ENCODE results near the gene LCN10.

LCN10 gene

DNA sequence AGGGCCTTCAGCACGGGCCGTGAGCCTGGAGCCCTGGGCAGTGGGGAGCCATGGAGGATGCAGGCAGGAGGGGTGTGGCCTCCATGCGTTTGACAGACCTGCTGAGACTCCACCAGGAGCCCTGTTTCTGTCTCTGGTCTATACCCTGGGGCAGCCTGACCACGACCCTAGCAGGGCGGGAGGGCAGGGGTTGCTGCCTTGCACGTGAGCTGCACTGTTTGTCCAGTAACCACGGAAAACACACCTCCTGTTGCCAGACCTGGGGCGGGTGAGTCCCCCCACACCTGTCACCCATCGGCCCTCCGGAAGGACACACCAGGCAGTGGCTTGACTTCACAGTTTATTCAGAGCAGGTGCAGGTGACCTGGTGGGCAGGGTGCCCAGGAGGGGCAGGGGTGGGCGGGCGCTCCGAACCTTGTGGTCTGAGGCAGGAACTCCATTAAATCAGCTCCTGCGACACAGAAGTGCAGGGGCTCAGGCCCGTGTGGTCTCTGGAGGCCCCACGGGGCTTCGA is 11.4 kb upstream of the LCN10 start:
- no peak for DNase-seq

GRCh38 chr9:136753371-136754058 is 10.8 kb upstream of the LCN10 start:
- DNase-seq, result no peak

DNA sequence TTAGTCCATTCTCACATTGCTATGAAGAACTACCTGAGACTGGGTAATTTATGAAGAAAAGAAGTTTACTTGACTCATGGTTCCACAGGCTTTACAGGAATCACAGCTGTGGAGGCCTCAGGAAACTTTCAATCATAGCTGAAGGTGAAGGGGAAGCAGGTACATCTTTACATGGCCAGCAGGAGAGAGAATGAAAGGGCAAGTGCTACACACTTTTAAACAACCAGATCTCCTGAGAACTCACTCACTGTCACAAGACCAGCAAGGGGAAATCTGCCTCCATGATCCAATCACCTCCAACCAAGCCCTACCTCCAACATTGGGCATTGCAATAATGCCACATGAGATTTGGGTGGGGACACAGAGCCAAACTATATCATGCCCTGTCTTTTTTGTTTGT is 9.1 kb upstream of the LCN10 start:
- no peak for DNase-seq

- DNase-seq, result no peak
Measured at GRCh38 chr9:136751244-136751643, 8.5 kb upstream of the LCN10 start.

- no peak for DNase-seq
Measured at GRCh38 chr9:136750526-136750925, 7.8 kb upstream of the LCN10 start.

DNA sequence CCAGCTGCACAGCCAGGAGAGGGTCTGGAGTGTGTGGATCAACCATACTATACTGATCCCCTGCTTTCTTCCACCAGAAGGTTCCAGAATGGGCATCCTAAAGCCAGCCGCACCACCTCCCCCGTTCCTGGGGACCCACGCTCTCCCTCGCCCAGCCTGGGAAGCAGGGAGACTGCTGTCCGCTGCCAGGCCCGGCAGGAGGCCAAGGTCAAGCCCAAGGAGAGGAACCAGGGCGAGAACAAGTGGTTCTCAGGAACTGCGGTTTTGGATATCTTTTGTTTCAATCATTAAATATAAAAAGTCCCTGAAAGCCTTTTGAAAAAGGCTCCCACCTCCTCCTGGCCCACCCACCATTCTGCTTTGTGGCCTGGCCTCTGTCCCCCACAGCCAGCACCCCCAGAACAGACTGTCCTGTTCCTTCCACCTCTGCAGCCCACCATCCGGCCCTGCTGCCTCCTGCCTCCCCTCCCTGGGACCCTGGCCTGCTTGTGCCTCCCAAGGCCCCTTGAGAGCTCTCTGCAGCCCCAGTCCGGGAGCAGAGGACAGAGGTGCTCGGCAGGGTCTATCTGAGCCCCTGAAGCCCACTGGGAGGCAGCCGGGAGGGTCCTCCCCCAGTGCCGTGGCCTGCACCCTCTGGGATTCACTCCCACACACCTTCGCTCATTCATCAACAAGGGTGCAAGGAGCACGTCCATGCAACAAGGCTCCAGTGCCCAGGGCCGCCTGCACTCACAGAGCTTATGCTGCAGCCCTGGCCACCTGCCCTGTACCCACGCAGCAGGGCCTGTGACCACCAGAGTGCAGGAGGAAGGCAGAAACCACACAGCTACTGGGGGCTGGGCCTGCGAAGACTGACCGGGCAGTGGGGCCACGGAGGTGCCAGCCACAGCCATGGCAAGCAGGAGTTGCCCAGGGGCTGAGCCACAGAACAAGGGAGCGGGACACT is 6.2 kb upstream of the LCN10 start:
- no peak for DNase-seq

DNA sequence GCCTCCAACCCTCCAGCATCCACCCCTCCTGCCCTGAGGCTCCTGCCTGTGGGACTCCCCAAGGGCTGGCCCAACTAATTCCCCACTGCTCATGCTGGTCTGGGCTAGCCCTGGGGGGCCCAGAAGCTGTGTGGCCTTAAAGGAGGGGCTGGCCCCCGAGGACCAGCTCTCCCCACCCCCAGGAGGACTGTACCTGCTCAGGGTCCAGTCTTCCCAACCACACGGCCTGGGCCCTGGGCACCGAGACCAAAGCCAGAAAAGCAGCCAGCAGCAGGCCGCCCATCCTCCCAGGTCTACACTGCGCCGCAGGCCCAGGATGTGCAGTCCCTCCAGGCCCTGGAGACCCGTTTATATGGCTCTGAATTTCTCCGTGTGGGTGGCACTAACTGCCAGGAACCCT is 5.5 kb upstream of the LCN10 start, which contains the start of gene LCN6:
Gene LCN6 (minus strand): TSS at position 325 of the 400 bp plus-strand sequence. CDS start 42 bp downstream, at position 283.
- no peak for DNase-seq

DNA sequence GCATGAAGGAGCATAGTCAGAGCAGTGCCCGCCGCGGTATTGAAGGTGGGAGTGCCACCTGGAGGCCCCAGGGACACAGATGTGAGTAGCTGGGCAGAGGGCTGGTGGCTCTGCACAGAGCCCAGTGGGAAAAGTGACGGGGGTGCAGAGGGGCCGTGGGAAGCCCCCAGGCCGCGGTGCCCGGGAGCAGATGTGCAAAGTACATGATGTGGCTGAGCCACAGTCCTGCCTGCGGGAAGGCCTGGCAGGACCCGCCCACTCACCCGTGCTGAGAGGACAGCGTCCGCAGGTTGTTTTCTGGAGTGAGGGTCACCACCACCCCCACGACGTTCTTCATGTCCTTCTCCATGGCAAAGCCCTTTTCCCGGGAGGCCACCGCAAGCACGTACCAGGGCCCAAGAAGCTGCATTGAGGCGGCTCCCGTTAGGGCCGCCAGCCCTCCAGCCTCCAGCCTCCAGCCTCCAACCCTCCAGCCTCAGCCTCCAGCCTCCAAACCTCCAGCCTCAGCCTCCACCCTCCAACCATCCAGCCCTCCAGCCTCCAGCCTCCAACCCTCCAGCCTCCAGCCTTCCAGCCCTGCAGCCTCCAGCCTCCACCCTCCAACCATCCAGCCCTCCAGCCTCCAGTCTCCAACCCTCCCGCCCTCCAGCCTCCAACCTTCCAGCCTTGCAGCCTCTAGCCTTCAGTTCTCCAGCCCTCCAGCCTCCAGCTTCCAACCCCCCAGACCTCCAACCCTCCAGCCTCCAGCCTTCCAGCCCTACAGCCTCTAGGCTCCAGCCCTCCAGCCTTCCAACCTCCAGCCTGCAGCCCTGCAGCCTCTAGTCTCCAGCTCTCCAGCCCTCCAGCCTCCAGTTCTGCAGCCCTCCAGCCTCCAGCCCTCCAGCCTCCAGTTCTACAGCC is 4.7 kb upstream of the LCN10 start:
- DNase-seq, result no peak

DNA sequence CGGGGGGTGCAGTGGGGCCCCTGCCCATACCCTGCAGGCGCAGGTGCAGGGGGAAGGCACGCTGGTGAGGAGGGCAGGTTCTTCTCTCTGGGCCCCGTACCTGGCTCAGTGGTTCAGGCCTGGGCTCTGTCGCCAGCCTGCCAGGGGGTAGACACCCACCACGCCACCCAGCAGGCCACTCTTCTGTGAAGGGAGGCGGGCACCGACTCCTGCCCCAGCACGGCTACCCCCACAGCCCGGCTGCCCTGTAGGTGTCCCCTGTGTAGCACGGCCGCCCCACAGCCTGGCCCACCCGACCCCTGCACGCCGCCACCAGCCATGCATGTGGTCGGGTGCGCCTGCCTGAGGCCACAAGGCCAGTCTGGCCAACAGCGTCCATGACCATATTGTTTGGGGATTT is 3.9 kb upstream of the LCN10 start:
- no peak for DNase-seq

GRCh38 chr9:136746155-136746490 is 3.4 kb upstream of the LCN10 start:
- DNase-seq, result no peak

DNA sequence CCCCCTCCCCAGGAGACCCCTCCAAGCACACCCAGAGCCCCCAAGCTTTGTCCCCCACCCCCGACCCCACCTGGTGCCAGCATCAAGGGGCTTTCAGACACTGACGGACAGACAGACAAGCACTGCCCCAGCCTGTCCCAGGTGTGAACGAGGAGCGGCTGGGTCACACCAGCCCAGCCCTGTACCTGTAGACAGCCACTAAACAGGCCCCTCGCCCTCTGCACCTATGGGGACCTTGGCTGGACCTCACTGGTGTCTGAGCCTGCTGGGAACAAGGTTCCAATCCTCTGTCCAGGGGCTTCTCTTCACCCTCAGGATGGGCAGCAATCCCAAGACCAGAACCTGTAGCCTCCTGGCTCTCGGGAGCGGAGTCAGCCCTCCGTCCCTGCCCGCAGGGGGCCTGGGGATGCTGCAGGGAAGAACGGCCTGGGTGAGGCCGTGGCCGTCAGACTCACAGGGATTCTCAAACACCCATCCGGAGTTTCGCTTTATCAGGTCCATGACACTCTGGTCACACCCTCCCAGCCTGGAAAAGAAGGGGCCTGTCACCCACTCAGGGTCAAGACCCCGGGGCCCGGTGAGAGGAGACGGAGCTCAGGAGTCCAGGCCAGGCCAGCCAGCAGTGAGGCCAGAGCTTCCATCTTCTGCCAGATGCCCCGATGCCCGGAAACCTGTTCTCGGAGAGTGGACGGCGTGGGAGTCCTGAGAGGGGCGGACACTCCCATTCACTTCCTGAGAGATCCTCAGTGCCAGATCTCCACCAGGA is 2.8 kb upstream of the LCN10 start:
- no peak for DNase-seq

DNA sequence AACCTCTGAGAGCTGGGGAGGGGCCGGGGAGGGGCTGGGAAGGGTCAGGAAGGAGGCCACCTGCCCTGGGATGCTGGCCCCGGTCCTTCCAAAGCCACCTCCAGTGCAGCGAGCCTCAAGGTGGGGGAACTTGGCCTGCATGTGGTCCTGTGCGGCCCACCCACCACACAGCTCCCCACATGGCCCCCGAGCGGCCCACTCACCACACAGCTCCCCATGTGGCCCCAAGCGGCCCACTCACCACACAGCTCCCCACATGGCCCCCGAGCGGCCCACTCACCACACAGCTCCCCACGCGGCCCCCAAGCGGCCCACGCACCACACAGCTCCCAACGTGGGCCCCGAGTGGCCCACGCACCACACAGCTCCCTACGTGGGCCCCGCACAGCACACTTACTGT is 2.0 kb upstream of the LCN10 start:
- no peak for DNase-seq

GRCh38 chr9:136743639-136744211 is 985 bp upstream of the LCN10 start:
- no peak for DNase-seq

GRCh38 chr9:136741883-136742571 is 713 bp downstream of the LCN10 start:
- DNase-seq, result peak in 2 of 4 experiments; percentile 18 to 19

DNA sequence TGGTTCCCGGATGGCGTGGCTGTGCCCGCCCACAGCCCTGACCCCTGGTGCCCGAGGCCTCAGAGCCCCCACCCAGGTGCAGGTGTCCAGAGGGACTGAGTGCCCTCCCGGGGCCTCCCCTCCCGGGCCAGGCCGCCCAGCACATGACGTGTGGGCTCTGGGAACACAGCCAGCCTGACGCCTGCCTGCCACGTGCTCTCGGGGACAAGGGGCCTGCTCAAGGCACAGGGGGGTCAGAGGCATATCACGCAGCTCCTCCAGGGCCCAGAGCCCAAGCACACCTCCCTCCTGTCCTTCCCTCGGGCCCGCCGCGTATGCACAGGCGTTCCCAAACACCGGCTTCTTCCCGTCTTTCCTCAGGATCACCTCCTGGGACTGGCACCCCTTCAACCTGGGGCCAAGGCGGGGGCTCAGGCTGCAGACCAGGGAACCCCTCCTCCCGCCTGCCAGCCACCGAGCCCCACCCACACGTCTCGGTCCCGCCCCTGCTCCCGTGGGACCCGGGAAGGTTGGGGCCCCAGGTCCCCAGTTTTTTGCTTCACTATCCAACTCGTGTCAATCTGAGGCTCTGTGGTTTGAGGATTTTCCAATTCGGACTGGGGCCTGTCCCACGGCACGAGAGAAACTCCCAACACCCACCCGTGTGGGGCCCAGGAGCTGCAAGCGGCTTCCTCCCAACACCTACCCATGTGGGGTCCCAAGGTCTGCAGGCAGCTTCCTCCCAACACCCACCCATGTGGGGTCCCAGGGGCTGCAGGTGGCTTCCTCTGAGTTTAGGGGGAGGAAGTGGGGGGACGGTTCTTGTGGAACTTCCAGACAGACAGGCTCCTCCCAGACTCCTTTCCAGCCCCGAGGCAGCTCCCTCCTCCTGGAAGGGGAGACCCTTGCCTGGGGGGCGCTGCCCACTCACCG is 1.5 kb downstream of the LCN10 start:
- no peak for DNase-seq

- DNase-seq, result no peak
Measured at GRCh38 chr9:136740491-136740890, 2.2 kb downstream of the LCN10 start.

- no peak for DNase-seq
Measured at GRCh38 chr9:136740069-136740468, 2.7 kb downstream of the LCN10 start.

GRCh38 chr9:136739509-136739908 is 3.2 kb downstream of the LCN10 start:
- no peak for DNase-seq

DNA sequence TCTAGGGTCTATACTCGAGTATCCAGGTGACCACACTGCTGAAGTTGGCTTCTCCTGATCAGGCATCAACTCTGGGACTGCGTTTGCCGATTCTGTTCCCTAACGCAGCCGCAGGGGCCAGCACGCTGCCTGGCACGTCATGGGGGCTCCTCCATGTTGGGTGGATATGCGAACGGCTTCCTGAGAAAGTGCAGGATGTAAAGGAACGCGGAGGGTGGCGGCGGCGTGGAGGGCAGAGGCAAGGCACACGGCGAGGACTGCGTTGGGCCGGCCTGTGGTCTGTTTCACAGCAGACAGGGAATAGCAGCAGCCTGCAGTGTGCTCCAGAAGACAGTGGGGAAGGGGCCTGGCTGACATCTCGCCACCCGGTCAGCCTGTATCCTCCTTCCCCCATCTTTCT is 3.8 kb downstream of the LCN10 start:
- no peak for DNase-seq

Data from activated CD4-positive, CD25-positive, alpha-beta regulatory T cell (primary cell).